ENCODE measurements around the gene EMID1. TPM values are rescaled to one million over a fixed set of nuclear protein-coding genes. Genes with fewer than 3 reads are reported as not detected.

EMID1 gene
- total RNA-seq, 1 donor from 2014 or later = 25.5 TPM

GRCh38 chr22:29206372-29207242 is 911 bp downstream of the EMID1 start:
- Mint-ChIP-seq H3K27ac (ENCODE audit: unreplicated experiment) (peak overlapping the region; percentile 78), H3K4me1 (ENCODE audit: unreplicated experiment) (peaks cover 27% of the 10 kb centered on the region), H3K36me3 (ENCODE audit: low read depth, unreplicated experiment) (no peaks in the 10 kb centered on the region), H3K27me3 (ENCODE audit: unreplicated experiment) (peaks cover 6% of the 10 kb centered on the region), H3K9me3 (ENCODE audit: unreplicated experiment) (no peaks in the 10 kb centered on the region), H3K4me3 (ENCODE audit: unreplicated experiment) (peak overlapping the region; percentile 92)
- no peak for DNase-seq (ENCODE audit: low spot score)
- no peak for TF ChIP-seq CTCF (IDR thresholded peaks at IDR 0.05; ENCODE audit: unreplicated experiment)

DNA sequence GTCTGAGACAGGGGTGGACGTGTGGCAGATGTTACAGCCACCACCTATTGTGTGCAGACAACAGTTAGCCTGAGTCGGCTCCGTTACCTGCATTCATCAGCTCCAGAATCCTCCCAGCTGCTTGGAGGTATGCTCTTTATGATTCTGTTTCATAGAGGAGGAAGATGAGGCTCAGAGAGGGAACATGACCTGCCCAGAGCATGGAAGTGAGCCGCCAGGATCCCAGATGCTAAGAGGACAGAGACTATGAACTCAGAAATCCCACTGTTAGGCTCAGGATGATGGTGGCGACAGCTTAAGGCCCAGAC is 1.5 kb downstream of the EMID1 start:
- H3K27ac Mint-ChIP-seq (ENCODE audit: unreplicated experiment) = no peak overlapping the region
- H3K4me3 Mint-ChIP-seq (ENCODE audit: unreplicated experiment) = peak overlapping the region; percentile 24
- DNase-seq (ENCODE audit: low spot score) = no peak
- H3K36me3 Mint-ChIP-seq (ENCODE audit: low read depth, unreplicated experiment) = no peaks in the 10 kb centered on the region
- H3K27me3 Mint-ChIP-seq (ENCODE audit: unreplicated experiment) = peaks cover 6% of the 10 kb centered on the region
- TF ChIP-seq CTCF (IDR thresholded peaks at IDR 0.05; ENCODE audit: unreplicated experiment) = no peak
- H3K9me3 Mint-ChIP-seq (ENCODE audit: unreplicated experiment) = no peaks in the 10 kb centered on the region
- H3K4me1 Mint-ChIP-seq (ENCODE audit: unreplicated experiment) = peaks cover 24% of the 10 kb centered on the region

GRCh38 chr22:29207562-29208501 is 2.1 kb downstream of the EMID1 start:
- Mint-ChIP-seq H3K4me3 (ENCODE audit: unreplicated experiment) (no peak overlapping the region), H3K27ac (ENCODE audit: unreplicated experiment) (no peak overlapping the region), H3K4me1 (ENCODE audit: unreplicated experiment) (peaks cover 18% of the 10 kb centered on the region), H3K27me3 (ENCODE audit: unreplicated experiment) (peaks cover 6% of the 10 kb centered on the region), H3K9me3 (ENCODE audit: unreplicated experiment) (no peaks in the 10 kb centered on the region), H3K36me3 (ENCODE audit: low read depth, unreplicated experiment) (no peaks in the 10 kb centered on the region)
- TF ChIP-seq CTCF (IDR thresholded peaks at IDR 0.05; ENCODE audit: unreplicated experiment) = no peak
- no peak for DNase-seq (ENCODE audit: low spot score)

DNA sequence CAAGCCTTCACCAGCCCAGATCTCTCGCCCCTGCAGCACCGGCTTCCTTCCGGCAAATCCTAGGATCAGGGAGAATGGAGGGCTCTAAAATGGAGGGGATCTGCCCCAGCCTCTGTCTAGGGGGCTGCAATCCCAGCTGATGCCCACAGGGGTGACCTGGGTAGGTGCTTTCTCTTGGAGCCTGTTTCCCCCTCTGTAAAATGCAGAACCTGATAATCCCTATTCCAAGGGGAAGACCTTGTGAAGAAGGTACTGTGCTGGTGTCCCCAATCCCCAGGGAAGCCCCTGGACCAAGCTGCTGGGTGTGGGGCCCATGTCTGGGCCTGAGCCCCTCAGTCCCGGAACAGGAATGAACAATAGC is 2.8 kb downstream of the EMID1 start:
- H3K27me3 Mint-ChIP-seq (ENCODE audit: unreplicated experiment) = peaks cover 6% of the 10 kb centered on the region
- no peaks in the 10 kb centered on the region for H3K9me3 Mint-ChIP-seq (ENCODE audit: unreplicated experiment)
- no peaks in the 10 kb centered on the region for H3K36me3 Mint-ChIP-seq (ENCODE audit: low read depth, unreplicated experiment)
- no peak for DNase-seq (ENCODE audit: low spot score)
- peaks cover 18% of the 10 kb centered on the region for H3K4me1 Mint-ChIP-seq (ENCODE audit: unreplicated experiment)
- no peak overlapping the region for H3K4me3 Mint-ChIP-seq (ENCODE audit: unreplicated experiment)
- no peak overlapping the region for H3K27ac Mint-ChIP-seq (ENCODE audit: unreplicated experiment)
- no peak for TF ChIP-seq CTCF (IDR thresholded peaks at IDR 0.05; ENCODE audit: unreplicated experiment)

All from endothelial cell (in vitro differentiated cells).